HG02588 (cell line): ENCODE data around the gene LHFPL4.
"Not testable (repeated sequence)": the region's sequence is repeated elsewhere in the genome, so short reads cannot be mapped to it uniquely, and the experiment has no call there.

Source experiments
- ATAC-seq: cut with Tn5 transposase; IDR thresholded peaks from one replicate; pipeline ENCODE4 v1.9.1; 2021; ENCODE audit warnings: mild to moderate bottlenecking, moderate library complexity; ENCODE audit not compliant: unreplicated experiment

The LHFPL4 gene

GRCh38 chr3:9553021-9553947 is at the start of gene LHFPL4:
TSS of gene LHFPL4 (minus strand) at chr3:9553822. CDS start at chr3:9552679, 1,143 bp downstream.
- ATAC-seq: no peak

GRCh38 chr3:9602620-9603019 is 49.0 kb upstream of the LHFPL4 start:
- ATAC-seq: no peak

GRCh38 chr3:9601006-9601581 is 47.5 kb upstream of the LHFPL4 start:
- not testable (repeated sequence) for ATAC-seq

- ATAC-seq: no peak
These were observed 47.0 kb upstream of the LHFPL4 start for GRCh38 chr3:9600597-9600996.

GRCh38 chr3:9598783-9599387 is 45.3 kb upstream of the LHFPL4 start:
- no peak for ATAC-seq

GRCh38 chr3:9595877-9596276 is 42.3 kb upstream of the LHFPL4 start:
- no peak for ATAC-seq

- not testable (repeated sequence) for ATAC-seq
These were observed 38.2 kb upstream of the LHFPL4 start for GRCh38 chr3:9591781-9592180.

- no peak for ATAC-seq
These were observed 36.7 kb upstream of the LHFPL4 start for GRCh38 chr3:9590282-9590791.

GRCh38 chr3:9583792-9584191 is 30.2 kb upstream of the LHFPL4 start:
- no peak for ATAC-seq

- ATAC-seq: no peak
These were observed 29.7 kb upstream of the LHFPL4 start for GRCh38 chr3:9583371-9583770.

GRCh38 chr3:9582332-9582731 is 28.7 kb upstream of the LHFPL4 start:
- ATAC-seq: no peak

GRCh38 chr3:9581742-9582141 is 28.1 kb upstream of the LHFPL4 start:
- no peak for ATAC-seq

- no peak for ATAC-seq
These were observed 15.4 kb upstream of the LHFPL4 start for GRCh38 chr3:9569054-9569453.

- ATAC-seq: no peak
These were observed 11.7 kb upstream of the LHFPL4 start for GRCh38 chr3:9565316-9565715.

- no peak for ATAC-seq
These were observed 10.2 kb upstream of the LHFPL4 start for GRCh38 chr3:9563851-9564250.

- not testable (repeated sequence) for ATAC-seq
These were observed 6.4 kb upstream of the LHFPL4 start for GRCh38 chr3:9560056-9560455.

- no peak for ATAC-seq
These were observed 409 bp upstream of the LHFPL4 start for GRCh38 chr3:9553948-9554513.

- ATAC-seq: no peak
These were observed 1.2 kb downstream of the LHFPL4 start for GRCh38 chr3:9552252-9552999.

- no peak for ATAC-seq
These were observed 2.6 kb downstream of the LHFPL4 start for GRCh38 chr3:9550999-9551398.

- ATAC-seq: no peak
These were observed 4.0 kb downstream of the LHFPL4 start for GRCh38 chr3:9549600-9549999.

- no peak for ATAC-seq
These were observed 4.6 kb downstream of the LHFPL4 start for GRCh38 chr3:9548991-9549390.
